ENCODE measurements around the gene SLC20A1.

Gene SLC20A1

GRCh38 chr2:112627060-112628040 is 18.4 kb upstream of the SLC20A1 start:
- Histone ChIP-seq H3K36me3 (ENCODE audit: insufficient read depth, low read length) (no peaks in the 10 kb centered on the region), H3K27me3 (ENCODE audit: control insufficient read depth, insufficient read depth, low read length) (no peaks in the 10 kb centered on the region), H3K4me2 (ENCODE audit: low read length) (peak overlapping the region; percentile 81), H3K9me3 (replicated peaks; ENCODE audit: low read length) (no peaks in the 10 kb centered on the region), H3K4me1 (ENCODE audit: control insufficient read depth, insufficient read depth, low read length) (peaks cover 92% of the 10 kb centered on the region), H3K4me3 (ENCODE audit: low read length) (peak overlapping the region; percentile 60), H3K9ac (ENCODE audit: low read depth, low read length) (peak overlapping the region; percentile 76)

- Histone ChIP-seq H3K9me3 (replicated peaks; ENCODE audit: low read length) (no peaks in the 10 kb centered on the region), H3K9ac (ENCODE audit: low read depth, low read length) (peak overlapping the region; percentile 10), H3K4me1 (ENCODE audit: control insufficient read depth, insufficient read depth, low read length) (peaks cover 85% of the 10 kb centered on the region), H3K4me2 (ENCODE audit: low read length) (no peak overlapping the region), H3K4me3 (ENCODE audit: low read length) (no peak overlapping the region), H3K36me3 (ENCODE audit: insufficient read depth, low read length) (no peaks in the 10 kb centered on the region), H3K27me3 (ENCODE audit: control insufficient read depth, insufficient read depth, low read length) (no peaks in the 10 kb centered on the region)
Observed at GRCh38 chr2:112629224-112629623, 16.5 kb upstream of the SLC20A1 start.

- Histone ChIP-seq H3K36me3 (ENCODE audit: insufficient read depth, low read length) (no peaks in the 10 kb centered on the region), H3K4me2 (ENCODE audit: low read length) (peak overlapping the region; percentile 85), H3K27me3 (ENCODE audit: control insufficient read depth, insufficient read depth, low read length) (no peaks in the 10 kb centered on the region), H3K9ac (ENCODE audit: low read depth, low read length) (peak overlapping the region; percentile 83), H3K4me1 (ENCODE audit: control insufficient read depth, insufficient read depth, low read length) (peaks cover 79% of the 10 kb centered on the region), H3K9me3 (replicated peaks; ENCODE audit: low read length) (no peaks in the 10 kb centered on the region), H3K4me3 (ENCODE audit: low read length) (no peak overlapping the region)
Observed at GRCh38 chr2:112629823-112630222, 15.9 kb upstream of the SLC20A1 start.

- no peak overlapping the region for H3K4me3 ChIP-seq (ENCODE audit: low read length)
- peak overlapping the region; percentile 83 for H3K9ac ChIP-seq (ENCODE audit: low read depth, low read length)
- H3K9me3 ChIP-seq (replicated peaks; ENCODE audit: low read length) = no peaks in the 10 kb centered on the region
- peak overlapping the region; percentile 85 for H3K4me2 ChIP-seq (ENCODE audit: low read length)
- no peaks in the 10 kb centered on the region for H3K36me3 ChIP-seq (ENCODE audit: insufficient read depth, low read length)
- H3K4me1 ChIP-seq (ENCODE audit: control insufficient read depth, insufficient read depth, low read length) = peaks cover 75% of the 10 kb centered on the region
- H3K27me3 ChIP-seq (ENCODE audit: control insufficient read depth, insufficient read depth, low read length) = no peaks in the 10 kb centered on the region
Observed at GRCh38 chr2:112630268-112630667, 15.5 kb upstream of the SLC20A1 start.

- no peaks in the 10 kb centered on the region for H3K27me3 ChIP-seq (ENCODE audit: control insufficient read depth, insufficient read depth, low read length)
- no peak overlapping the region for H3K9ac ChIP-seq (ENCODE audit: low read depth, low read length)
- no peak overlapping the region for H3K4me3 ChIP-seq (ENCODE audit: low read length)
- no peak overlapping the region for H3K4me2 ChIP-seq (ENCODE audit: low read length)
- H3K9me3 ChIP-seq (replicated peaks; ENCODE audit: low read length) = no peaks in the 10 kb centered on the region
- no peaks in the 10 kb centered on the region for H3K36me3 ChIP-seq (ENCODE audit: insufficient read depth, low read length)
- peaks cover 53% of the 10 kb centered on the region for H3K4me1 ChIP-seq (ENCODE audit: control insufficient read depth, insufficient read depth, low read length)
Observed at GRCh38 chr2:112633708-112634107, 12.0 kb upstream of the SLC20A1 start.

GRCh38 chr2:112634153-112634873 is 11.4 kb upstream of the SLC20A1 start:
- Histone ChIP-seq H3K4me1 (ENCODE audit: control insufficient read depth, insufficient read depth, low read length) (peaks cover 47% of the 10 kb centered on the region), H3K4me3 (ENCODE audit: low read length) (no peak overlapping the region), H3K27me3 (ENCODE audit: control insufficient read depth, insufficient read depth, low read length) (no peaks in the 10 kb centered on the region), H3K9me3 (replicated peaks; ENCODE audit: low read length) (no peaks in the 10 kb centered on the region), H3K9ac (ENCODE audit: low read depth, low read length) (no peak overlapping the region), H3K4me2 (ENCODE audit: low read length) (no peak overlapping the region), H3K36me3 (ENCODE audit: insufficient read depth, low read length) (no peaks in the 10 kb centered on the region)

- Histone ChIP-seq H3K4me1 (ENCODE audit: control insufficient read depth, insufficient read depth, low read length) (peaks cover 46% of the 10 kb centered on the region), H3K9ac (ENCODE audit: low read depth, low read length) (no peak overlapping the region), H3K4me2 (ENCODE audit: low read length) (no peak overlapping the region), H3K9me3 (replicated peaks; ENCODE audit: low read length) (no peaks in the 10 kb centered on the region), H3K4me3 (ENCODE audit: low read length) (no peak overlapping the region), H3K27me3 (ENCODE audit: control insufficient read depth, insufficient read depth, low read length) (no peaks in the 10 kb centered on the region), H3K36me3 (ENCODE audit: insufficient read depth, low read length) (no peaks in the 10 kb centered on the region)
Observed at GRCh38 chr2:112634874-112635157, 10.9 kb upstream of the SLC20A1 start.

- H3K27me3 ChIP-seq (ENCODE audit: control insufficient read depth, insufficient read depth, low read length) = no peaks in the 10 kb centered on the region
- H3K4me1 ChIP-seq (ENCODE audit: control insufficient read depth, insufficient read depth, low read length) = peaks cover 44% of the 10 kb centered on the region
- no peaks in the 10 kb centered on the region for H3K9me3 ChIP-seq (replicated peaks; ENCODE audit: low read length)
- H3K4me2 ChIP-seq (ENCODE audit: low read length) = no peak overlapping the region
- H3K9ac ChIP-seq (ENCODE audit: low read depth, low read length) = no peak overlapping the region
- H3K4me3 ChIP-seq (ENCODE audit: low read length) = no peak overlapping the region
- H3K36me3 ChIP-seq (ENCODE audit: insufficient read depth, low read length) = no peaks in the 10 kb centered on the region
Observed at GRCh38 chr2:112636605-112637288, 9.0 kb upstream of the SLC20A1 start.

GRCh38 chr2:112637289-112637660 is 8.5 kb upstream of the SLC20A1 start:
- no peaks in the 10 kb centered on the region for H3K9me3 ChIP-seq (replicated peaks; ENCODE audit: low read length)
- no peaks in the 10 kb centered on the region for H3K27me3 ChIP-seq (ENCODE audit: control insufficient read depth, insufficient read depth, low read length)
- H3K9ac ChIP-seq (ENCODE audit: low read depth, low read length) = no peak overlapping the region
- H3K4me1 ChIP-seq (ENCODE audit: control insufficient read depth, insufficient read depth, low read length) = peaks cover 43% of the 10 kb centered on the region
- no peaks in the 10 kb centered on the region for H3K36me3 ChIP-seq (ENCODE audit: insufficient read depth, low read length)
- H3K4me3 ChIP-seq (ENCODE audit: low read length) = no peak overlapping the region
- H3K4me2 ChIP-seq (ENCODE audit: low read length) = no peak overlapping the region

GRCh38 chr2:112639936-112640335 is 5.8 kb upstream of the SLC20A1 start:
- no peaks in the 10 kb centered on the region for H3K36me3 ChIP-seq (ENCODE audit: insufficient read depth, low read length)
- peaks cover 63% of the 10 kb centered on the region for H3K4me1 ChIP-seq (ENCODE audit: control insufficient read depth, insufficient read depth, low read length)
- H3K4me2 ChIP-seq (ENCODE audit: low read length) = peak overlapping the region; percentile 67
- peak overlapping the region; percentile 31 for H3K4me3 ChIP-seq (ENCODE audit: low read length)
- H3K27me3 ChIP-seq (ENCODE audit: control insufficient read depth, insufficient read depth, low read length) = no peaks in the 10 kb centered on the region
- no peaks in the 10 kb centered on the region for H3K9me3 ChIP-seq (replicated peaks; ENCODE audit: low read length)
- peak overlapping the region; percentile 80 for H3K9ac ChIP-seq (ENCODE audit: low read depth, low read length)

GRCh38 chr2:112640467-112640799 is 5.3 kb upstream of the SLC20A1 start:
- Histone ChIP-seq H3K27me3 (ENCODE audit: control insufficient read depth, insufficient read depth, low read length) (no peaks in the 10 kb centered on the region), H3K9me3 (replicated peaks; ENCODE audit: low read length) (no peaks in the 10 kb centered on the region), H3K36me3 (ENCODE audit: insufficient read depth, low read length) (no peaks in the 10 kb centered on the region), H3K9ac (ENCODE audit: low read depth, low read length) (peak overlapping the region; percentile 80), H3K4me2 (ENCODE audit: low read length) (peak overlapping the region; percentile 67), H3K4me1 (ENCODE audit: control insufficient read depth, insufficient read depth, low read length) (peaks cover 63% of the 10 kb centered on the region), H3K4me3 (ENCODE audit: low read length) (peak overlapping the region; percentile 31)

All from skeletal muscle satellite cell (primary cell).